K562 (cell line): ENCODE results near the gene TFPI. TPM values are rescaled to one million over a fixed set of nuclear protein-coding genes. Genes with fewer than 3 reads are reported as not detected.

Source experiments
- ATAC-seq: fragments of 200-7000 bp; cut with Tn5 transposase; 3 replicates; pipeline ENCODE4 v1.9.1; 2020; ENCODE audit warnings: moderate library complexity
- BruUV-seq: library from RNA; stranded (reverse); fragments of 400-500 nt; replicated peaks from 2 replicates; lab custom pipeline; 2021; lab: Mats Ljungman, UMichigan
- CTCF ChIA-PET: fragments of 300-600 bp; formaldehyde crosslinking; extraction: SDS; loops from one replicate; lab custom pipeline; 2021; ENCODE audit warnings: low intra/inter-chr PET ratio; lab: Yijun Ruan, JAX
- POLR2A ChIA-PET: fragments of 300-600, 350-650 bp; sonication (Branson Sonifier 250); formaldehyde crosslinking; extraction: SDS; loops from one replicate; lab custom pipeline; 2021; ENCODE audit warnings: antibody characterized with exemption, inconsistent platforms; lab: Yijun Ruan, JAX
- DNase-seq, 4 experiments: peaks; one replicate each; pipeline versions ENCODE4 v3.0.0 to v3.0.0-alpha.2; 2011 to 2018; ENCODE audit warnings: low spot score in 3 of 4, mixed read lengths in 3 of 4; ENCODE audit errors: extremely low read depth in 1 of 4
- FAIRE-seq: peaks from 2 replicates; lab custom pipeline; 2011; peaks lifted over from hg19 to GRCh38; lab: Jason Lieb, UNC
- H2AFZ ChIP-seq: 2 replicates; pipeline ENCODE4 v1.6.0; 2011; ENCODE audit warnings: low read depth, low read length, control low read depth, inconsistent platforms
- H3K27ac ChIP-seq: fragments of 200-600 bp; 3 replicates; pipeline ENCODE4 v1.8.0; 2011; ENCODE audit warnings: low read depth, mild to moderate bottlenecking, control low read depth, inconsistent platforms, low read length, moderate library complexity, mixed read lengths; ENCODE audit errors: extremely low read depth
- H3K27me3 ChIP-seq, 2 experiments: fragments of 300-600 bp in 1 of 2; 2 replicates in 1 of 2; 3 replicates in 1 of 2; pipeline versions ENCODE4 v1.6.0 to v1.8.0; 2011; ENCODE audit warnings: inconsistent platforms in 2 of 2, low read length in 2 of 2, mild to moderate bottlenecking in 1 of 2, mixed read lengths in 1 of 2, moderate library complexity in 1 of 2; ENCODE audit not compliant: control insufficient read depth in 2 of 2, insufficient read depth in 2 of 2
- H3K36me3 ChIP-seq: fragments of 300-600 bp; 3 replicates; pipeline ENCODE4 v1.8.0; 2011; ENCODE audit warnings: mild to moderate bottlenecking, low read length, inconsistent platforms; ENCODE audit not compliant: control insufficient read depth, insufficient read depth
- H3K4me1 ChIP-seq, 2 experiments: fragments of 200-600 bp in 1 of 2; replicated peaks in 1 of 2; 2 replicates in 1 of 2; 3 replicates in 1 of 2; pipeline versions ENCODE4 v1.5.1 to v1.8.0; 2011; ENCODE audit warnings: inconsistent platforms in 2 of 2, low read length in 2 of 2, mild to moderate bottlenecking in 1 of 2, mixed read lengths in 1 of 2, moderate library complexity in 1 of 2; ENCODE audit not compliant: control insufficient read depth in 2 of 2, insufficient read depth in 2 of 2
- H3K4me2 ChIP-seq: 2 replicates; pipeline ENCODE4 v1.6.1; 2011; ENCODE audit warnings: low read length, control low read depth, inconsistent platforms, mixed read lengths; ENCODE audit not compliant: insufficient read depth
- H3K4me3 ChIP-seq: fragments of 200-600 bp; sonication (generic), shearing (Covaris generic); 2 replicates; pipeline ENCODE4 v1.5.1; 2016; ENCODE audit warnings: control low read depth, inconsistent platforms
- H3K79me2 ChIP-seq: fragments of 200-600 bp; 3 replicates; pipeline ENCODE4 v1.8.0; 2011; ENCODE audit warnings: low read length, inconsistent platforms; ENCODE audit not compliant: control insufficient read depth, insufficient read depth
- H3K9ac ChIP-seq, 2 experiments: 2 replicates each; pipeline versions ENCODE4 v1.6.0 to v1.6.1; 2011; ENCODE audit warnings: low read depth in 2 of 2, low read length in 2 of 2, control low read depth in 1 of 2, inconsistent platforms in 1 of 2, mild to moderate bottlenecking in 1 of 2, mixed read lengths in 1 of 2; ENCODE audit not compliant: insufficient read depth in 1 of 2
- H3K9me1 ChIP-seq: one replicate; pipeline ENCODE4 v1.6.0; 2011; ENCODE audit warnings: inconsistent platforms, mild to moderate bottlenecking, low read length, moderate library complexity; ENCODE audit not compliant: control insufficient read depth, insufficient read depth
- H3K9me3 ChIP-seq: replicated peaks from 2 replicates; pipeline ENCODE4 v1.5.1; 2011; ENCODE audit warnings: low read depth, low read length, inconsistent platforms; ENCODE audit not compliant: control insufficient read depth, insufficient read depth
- H4K20me1 ChIP-seq: replicated peaks from 2 replicates; pipeline ENCODE4 v1.6.1; 2011; ENCODE audit warnings: low read length, inconsistent platforms, mixed read lengths; ENCODE audit not compliant: control insufficient read depth, insufficient read depth
- ETS1 ChIP-seq: conservative IDR thresholded peaks from 2 replicates; pipeline ENCODE4 v1.6.1; 2011; ENCODE audit warnings: low read depth, mild to moderate bottlenecking, low read length; ENCODE audit not compliant: control insufficient read depth
- FOXP1 ChIP-seq: sonication (generic); formaldehyde crosslinking; IDR thresholded peaks from 2 replicates; pipeline ENCODE4 v1.8.0; 2022; ENCODE audit warnings: mild to moderate bottlenecking, missing genetic modification reagents
- RFX1 ChIP-seq: fragments of 450-650 bp; IDR thresholded peaks from 2 replicates; pipeline ENCODE4 v1.6.1; 2016; ENCODE audit warnings: mild to moderate bottlenecking, moderate library complexity
- TFAP4 ChIP-seq: sonication (generic); formaldehyde crosslinking; IDR thresholded peaks from 2 replicates; pipeline ENCODE4 v1.8.0; 2022; ENCODE audit warnings: missing genetic modification reagents, mild to moderate bottlenecking, moderate library complexity, borderline replicate concordance
- TFE3 ChIP-seq: fragments of 450-650 bp; formaldehyde crosslinking; IDR thresholded peaks from 2 replicates; pipeline ENCODE4 v1.4.0; 2020; ENCODE audit warnings: mild to moderate bottlenecking, mixed read lengths
- TRIM24 ChIP-seq, 2 experiments: fragments of 450-650 bp; IDR thresholded peaks; 2 replicates each; pipeline ENCODE4 v1.6.1; 2016
- in situ Hi-C: fragments of 300-500 bp; cut with MboI; formaldehyde crosslinking; loops from 4 replicates; pipeline ENCODE4 v1.15.0; 2018; ENCODE audit warnings: inconsistent platforms, mixed read lengths
- intact Hi-C: fragments of 100-400 bp; cut with micrococcal nuclease; formaldehyde crosslinking; loops from 2 replicates; pipeline ENCODE4 v1.14.2; 2022
- polyA plus RNA-seq, 8 experiments: library from polyadenylated mRNA; depleted of rRNA in 4 of 8; stranded (reverse) in 5 of 8; unstranded in 3 of 8; fragments of >200 nt; fragmentation: Nextera tagmentation in 2 of 8; fragmentation: Illumina TruSeq in 1 of 8; extraction: Ambion mirVana in 2 of 8; extraction: Trizol in 1 of 8; gene quantifications; 2 replicates each; pipeline versions ENCODE4 v1.2.1 to v1.2.3, GENCODE V29; 2011 to 2014; ENCODE audit warnings: inconsistent platforms in 1 of 8, missing spikeins in 1 of 8
- total RNA-seq, 7 experiments: library from RNA; depleted of rRNA in 6 of 7; stranded (reverse); fragments of >200 nt in 6 of 7; fragmentation: Illumina TruSeq in 2 of 7; extraction: Trizol in 2 of 7; gene quantifications; 2 replicates each; pipeline versions ENCODE4 v1.2.1 to v1.2.3, GENCODE V29; 2011 to 2021; ENCODE audit warnings: low replicate concordance in 1 of 7

Gene TFPI
- total and polyA plus RNA-seq, 9 of the 15 experiments (the other 6 are each of a cell fraction or from before 2014, with no cell fraction given), result 53.5 to 219 (median 100) TPM

GRCh38 chr2:187429989-187430388, 124.2 kb downstream of the TFPI start:
- FAIRE-seq, result no peak
- ATAC-seq, result no peak
- CTCF ChIA-PET, result no interaction called here

More at GRCh38 chr2:187429989-187430388, 124.2 kb downstream of the TFPI start:
- no peaks in the 10 kb centered on the region for H3K36me3 ChIP-seq
- H3K4me2 ChIP-seq, result no peak overlapping the region
- no peak overlapping the region for H3K4me3 ChIP-seq
- H3K27me3 ChIP-seq, result no peaks in the 10 kb centered on the region
- H2AFZ ChIP-seq, result no peak overlapping the region
- TF ChIP-seq RFX1 (no peak), FOXP1 (CRISPR knock-in tag) (no peak), TRIM24 (IDR thresholded peaks at IDR 0.05) (no peak), ETS1 (no peak), TFAP4 (no peak), TFE3 (CRISPR knock-in tag) (no peak)
- no peak overlapping the region for H3K9ac ChIP-seq
- no peaks in the 10 kb centered on the region for H4K20me1 ChIP-seq
- H3K9me3 ChIP-seq, result no peaks in the 10 kb centered on the region
- DNase-seq, result no peak
- BruUV-seq, result no TSS peak
- in situ Hi-C loops (loop anchor here (25.0 kb wide), 1 partner anchor 543 kb away; no protein-coding TSS in a partner anchor), intact Hi-C loops (no loop called here)
- POLR2A ChIA-PET, result no interaction called here
- no peaks in the 10 kb centered on the region for H3K79me2 ChIP-seq
- no peak overlapping the region for H3K27ac ChIP-seq
- no peaks in the 10 kb centered on the region for H3K9me1 ChIP-seq
- H3K4me1 ChIP-seq, result no peaks in the 10 kb centered on the region
